ENCODE measurements around the gene ZFAND6. TPM values are rescaled to one million over a fixed set of nuclear protein-coding genes. Genes with fewer than 3 reads are reported as not detected.

ZFAND6 gene
- total and polyA plus RNA-seq, 9 donors, result 57.3 to 105 (median 65.4) TPM

DNA sequence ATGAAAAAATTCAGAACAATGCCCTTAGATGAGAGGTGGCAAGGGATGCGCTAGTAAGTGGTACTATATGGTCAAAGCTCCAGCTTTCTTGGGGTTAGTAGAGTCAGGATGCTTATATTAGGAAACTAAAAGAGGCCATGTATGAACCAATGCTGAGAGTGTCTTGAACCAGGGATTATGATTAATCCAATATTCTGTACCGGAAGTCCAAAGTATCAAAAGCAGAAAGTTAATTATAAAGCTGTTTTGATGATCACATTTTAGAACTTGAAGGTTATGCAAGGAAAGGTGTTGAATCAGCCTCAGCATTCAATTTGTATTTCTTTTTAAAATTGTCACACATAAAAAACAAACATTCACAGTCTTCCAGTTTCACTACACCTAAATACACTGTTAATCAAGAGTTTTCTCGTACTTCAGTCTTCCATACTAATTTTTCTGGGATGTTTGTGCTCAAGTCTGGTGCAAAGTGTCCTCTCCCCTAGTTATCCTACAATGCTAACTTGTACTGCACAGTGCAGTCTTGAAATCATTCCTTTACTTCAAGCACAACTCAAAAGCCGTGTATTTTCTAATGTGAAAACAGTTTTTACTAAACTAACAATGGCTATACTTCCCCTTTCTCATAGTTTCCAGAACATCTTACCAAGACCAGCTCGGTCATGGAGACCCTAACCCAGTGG is 82.6 kb downstream of the ZFAND6 start:
- no peak for DNase-seq
- H3K4me1 ChIP-seq (ENCODE audit: insufficient read depth), result no peaks in the 10 kb centered on the region
- WGBS, 3 donors, result 85 to 86% (median 86%) methylated on average over 5 of the region's 5 CpGs
- H3K9me3 ChIP-seq, result no peaks in the 10 kb centered on the region
- no peaks in the 10 kb centered on the region for H3K27me3 ChIP-seq
- no peak overlapping the region for H3K4me3 ChIP-seq
- H3K27ac ChIP-seq, result no peak overlapping the region
- no peaks in the 10 kb centered on the region for H3K36me3 ChIP-seq
- intact Hi-C loops (cut with DNase I), result no loop called here
- TF ChIP-seq, protein P1, sequence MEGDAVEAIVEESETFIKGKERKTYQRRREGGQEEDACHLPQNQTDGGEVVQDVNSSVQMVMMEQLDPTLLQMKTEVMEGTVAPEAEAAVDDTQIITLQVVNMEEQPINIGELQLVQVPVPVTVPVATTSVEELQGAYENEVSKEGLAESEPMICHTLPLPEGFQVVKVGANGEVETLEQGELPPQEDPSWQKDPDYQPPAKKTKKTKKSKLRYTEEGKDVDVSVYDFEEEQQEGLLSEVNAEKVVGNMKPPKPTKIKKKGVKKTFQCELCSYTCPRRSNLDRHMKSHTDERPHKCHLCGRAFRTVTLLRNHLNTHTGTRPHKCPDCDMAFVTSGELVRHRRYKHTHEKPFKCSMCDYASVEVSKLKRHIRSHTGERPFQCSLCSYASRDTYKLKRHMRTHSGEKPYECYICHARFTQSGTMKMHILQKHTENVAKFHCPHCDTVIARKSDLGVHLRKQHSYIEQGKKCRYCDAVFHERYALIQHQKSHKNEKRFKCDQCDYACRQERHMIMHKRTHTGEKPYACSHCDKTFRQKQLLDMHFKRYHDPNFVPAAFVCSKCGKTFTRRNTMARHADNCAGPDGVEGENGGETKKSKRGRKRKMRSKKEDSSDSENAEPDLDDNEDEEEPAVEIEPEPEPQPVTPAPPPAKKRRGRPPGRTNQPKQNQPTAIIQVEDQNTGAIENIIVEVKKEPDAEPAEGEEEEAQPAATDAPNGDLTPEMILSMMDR (IDR thresholded peaks at IDR 0.05), result no peak
- TF ChIP-seq POLR2A (IDR thresholded peaks at IDR 0.05) (no peak), EP300 (IDR thresholded peaks at IDR 0.05) (no peak)

DNA sequence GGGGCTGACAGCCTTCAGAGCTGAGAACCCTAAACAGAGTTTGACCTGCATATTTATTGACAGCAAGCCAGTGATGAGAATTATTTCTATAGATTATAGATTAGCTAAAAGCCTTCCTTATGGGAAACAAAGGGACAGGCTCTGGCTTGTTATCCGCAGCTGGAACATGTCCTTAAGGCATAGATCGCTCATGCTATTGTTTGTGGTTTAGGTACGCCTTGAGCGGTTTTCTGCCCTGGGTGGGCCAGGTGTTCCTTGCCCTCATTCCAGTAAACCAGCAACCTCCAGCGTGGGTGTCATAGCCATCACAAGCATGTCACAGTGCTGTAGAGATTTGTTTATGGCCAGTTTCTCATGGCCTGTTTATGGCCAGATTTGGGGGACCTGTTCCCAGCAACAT is 83.2 kb downstream of the ZFAND6 start:
- no peaks in the 10 kb centered on the region for H3K4me1 ChIP-seq (ENCODE audit: insufficient read depth)
- DNase-seq, result no peak
- no peaks in the 10 kb centered on the region for H3K9me3 ChIP-seq
- H3K4me3 ChIP-seq, result no peak overlapping the region
- H3K36me3 ChIP-seq, result no peaks in the 10 kb centered on the region
- WGBS, 3 donors, result 74 to 87% (median 76%) methylated on average over 5 of the region's 5 CpGs
- H3K27me3 ChIP-seq, result no peaks in the 10 kb centered on the region
- H3K27ac ChIP-seq, result no peak overlapping the region
- intact Hi-C loops (cut with DNase I), result no loop called here
- TF ChIP-seq, protein P1 (IDR thresholded peaks at IDR 0.05), result no peak
- TF ChIP-seq EP300 (IDR thresholded peaks at IDR 0.05) (no peak), POLR2A (IDR thresholded peaks at IDR 0.05) (no peak)

DNA sequence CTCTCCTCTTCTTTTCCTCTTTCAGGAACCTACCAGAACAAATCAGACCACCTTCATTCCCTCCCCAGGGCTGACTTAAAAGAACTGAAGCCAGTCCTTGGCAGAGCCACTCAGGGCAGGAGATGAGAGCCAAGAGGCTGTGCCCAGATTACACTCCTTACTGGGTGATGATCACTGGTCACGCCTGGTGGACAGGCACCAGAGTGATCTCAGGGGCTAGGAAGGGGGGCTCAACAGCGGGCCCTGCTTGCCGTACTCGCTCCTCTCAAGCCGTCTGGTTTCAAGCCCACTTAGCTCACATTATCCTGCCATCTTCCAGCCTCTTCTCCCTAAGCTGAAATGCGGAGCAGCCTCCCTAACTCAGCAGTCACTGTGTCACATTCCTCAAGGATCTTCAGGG is 91.7 kb downstream of the ZFAND6 start:
- Histone ChIP-seq H3K27me3 (no peaks in the 10 kb centered on the region), H3K4me1 (ENCODE audit: insufficient read depth) (peaks cover 1% of the 10 kb centered on the region), H3K4me3 (no peak overlapping the region), H3K9me3 (no peaks in the 10 kb centered on the region), H3K27ac (no peak overlapping the region), H3K36me3 (no peaks in the 10 kb centered on the region)
- WGBS, 3 donors, result 82 to 85% (median 82%) methylated on average over 6 of the region's 6 CpGs
- DNase-seq, result no peak
- no peak for TF ChIP-seq POLR2A (IDR thresholded peaks at IDR 0.05)
- TF ChIP-seq, protein P1 (IDR thresholded peaks at IDR 0.05), result no peak
- no peak for TF ChIP-seq EP300 (IDR thresholded peaks at IDR 0.05)
- intact Hi-C loops (cut with DNase I), result loop anchor here in 1 of 4 donors (5.0 kb wide), 1 partner anchor 94 kb away; the partner anchor contains the start of gene ZFAND6

DNA sequence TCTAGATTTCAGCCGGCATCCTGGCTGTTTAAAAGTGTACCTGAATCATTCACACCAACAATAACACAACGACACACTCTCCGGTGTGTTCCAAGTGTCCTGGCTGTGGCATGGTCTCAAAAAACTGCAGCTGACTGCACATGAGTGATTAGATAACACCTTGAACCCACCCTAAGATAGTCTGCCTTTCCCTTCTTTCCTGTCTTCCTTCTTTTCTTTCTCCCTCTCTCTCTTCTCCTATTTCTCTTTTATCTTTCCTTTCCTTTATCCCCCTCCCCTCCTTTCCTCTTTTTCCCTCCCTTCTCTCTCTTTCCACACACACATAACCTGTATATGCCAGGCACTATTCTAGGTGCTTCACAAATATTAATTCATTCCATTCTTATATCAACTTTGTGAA is 92.1 kb downstream of the ZFAND6 start:
- no peaks in the 10 kb centered on the region for H3K36me3 ChIP-seq
- H3K27ac ChIP-seq, result peak overlapping the region in 1 of 2 donors; percentile 64
- H3K4me3 ChIP-seq, result peak overlapping the region; percentile 73
- intact Hi-C loops (cut with DNase I), result loop anchor here in 1 of 4 donors (5.0 kb wide), 1 partner anchor 94 kb away; the partner anchor contains the start of gene ZFAND6
- 55 to 64% (median 59%) methylated on average over 3 of the region's 3 CpGs for WGBS, 3 donors
- H3K9me3 ChIP-seq, result no peaks in the 10 kb centered on the region
- TF ChIP-seq, protein P1 (IDR thresholded peaks at IDR 0.05), result no peak
- no peak for TF ChIP-seq EP300 (IDR thresholded peaks at IDR 0.05)
- no peak for TF ChIP-seq POLR2A (IDR thresholded peaks at IDR 0.05)
- no peaks in the 10 kb centered on the region for H3K27me3 ChIP-seq
- H3K4me1 ChIP-seq (ENCODE audit: insufficient read depth), result peaks cover 1% of the 10 kb centered on the region
- no peak for DNase-seq

All from ovary (tissue), 9 donors.